HFF-Myc (cell line): ENCODE data around the gene PTPRC.
A peak's percentile ranks its signal among the peaks of the same experiment; 100 is the strongest.

Experiments used
- DNase-seq: peaks from one replicate; pipeline ENCODE4 v3.0.0-alpha.2; 2011; ENCODE audit warnings: low read depth; ENCODE audit errors: extremely low read depth
- H3K4me3 ChIP-seq: replicated peaks from 2 replicates; pipeline ENCODE4 v1.5.1; 2011; ENCODE audit warnings: low read depth, mild to moderate bottlenecking, control low read depth, low read length
- CTCF ChIP-seq: IDR thresholded peaks from 2 replicates; pipeline ENCODE4 v1.5.1; 2012; ENCODE audit warnings: mild to moderate bottlenecking, low read depth, low read length, control low read depth; ENCODE audit errors: missing control alignments

Gene PTPRC

GRCh38 chr1:198693321-198693720 lies 54.5 kb downstream of the PTPRC start:
- H3K4me3 ChIP-seq: no peak overlapping the region
- DNase-seq: no peak
- TF ChIP-seq CTCF: no peak

GRCh38 chr1:198694542-198694941 lies 55.7 kb downstream of the PTPRC start:
- DNase-seq: no peak

GRCh38 chr1:198696211-198696610 lies 57.4 kb downstream of the PTPRC start:
- no peak overlapping the region for H3K4me3 ChIP-seq
- TF ChIP-seq CTCF: no peak
- no peak for DNase-seq

More at GRCh38 chr1:198694542-198694941, 55.7 kb downstream of the PTPRC start:
- no peak for TF ChIP-seq CTCF
- H3K4me3 ChIP-seq: no peak overlapping the region

GRCh38 chr1:198699167-198700015 lies 60.6 kb downstream of the PTPRC start:
- peak; percentile 85 for TF ChIP-seq CTCF
- DNase-seq: no peak
- no peak overlapping the region for H3K4me3 ChIP-seq

GRCh38 chr1:198700016-198700392 lies 61.2 kb downstream of the PTPRC start:
- TF ChIP-seq CTCF: no peak
- no peak overlapping the region for H3K4me3 ChIP-seq
- no peak for DNase-seq

GRCh38 chr1:198700396-198700795 lies 61.6 kb downstream of the PTPRC start:
- TF ChIP-seq CTCF: no peak
- no peak overlapping the region for H3K4me3 ChIP-seq
- no peak for DNase-seq
